ENCODE measurements around the gene NDUFAF5.

The NDUFAF5 gene

GRCh38 chr20:13822459-13822858, 37.6 kb downstream of the NDUFAF5 start:
- DNase-seq (ENCODE audit: low read depth) = no peak

- DNase-seq (ENCODE audit: low read depth) = no peak
Observed at GRCh38 chr20:13824459-13824858, 39.6 kb downstream of the NDUFAF5 start.

GRCh38 chr20:13825465-13825864, 40.6 kb downstream of the NDUFAF5 start:
- DNase-seq (ENCODE audit: low read depth) = no peak

GRCh38 chr20:13831476-13831875, 46.6 kb downstream of the NDUFAF5 start:
- DNase-seq (ENCODE audit: low read depth) = no peak

- no peak for DNase-seq (ENCODE audit: low read depth)
Observed at GRCh38 chr20:13838664-13839063, 53.8 kb downstream of the NDUFAF5 start.

GRCh38 chr20:13839421-13840092, 54.7 kb downstream of the NDUFAF5 start:
- no peak for DNase-seq (ENCODE audit: low read depth)

GRCh38 chr20:13840093-13840465, 55.3 kb downstream of the NDUFAF5 start:
- no peak for DNase-seq (ENCODE audit: low read depth)

- DNase-seq (ENCODE audit: low read depth) = no peak
Observed at GRCh38 chr20:13841206-13841605, 56.4 kb downstream of the NDUFAF5 start.

- no peak for DNase-seq (ENCODE audit: low read depth)
Observed at GRCh38 chr20:13844296-13844695, 59.5 kb downstream of the NDUFAF5 start.

- DNase-seq (ENCODE audit: low read depth) = no peak
Observed at GRCh38 chr20:13851279-13851678, 66.5 kb downstream of the NDUFAF5 start.

- no peak for DNase-seq (ENCODE audit: low read depth)
Observed at GRCh38 chr20:13852306-13852705, 67.5 kb downstream of the NDUFAF5 start.

GRCh38 chr20:13855613-13856012, 70.8 kb downstream of the NDUFAF5 start:
- DNase-seq (ENCODE audit: low read depth) = no peak

GRCh38 chr20:13856354-13856753, 71.5 kb downstream of the NDUFAF5 start:
- DNase-seq (ENCODE audit: low read depth) = no peak

GRCh38 chr20:13857304-13857703, 72.5 kb downstream of the NDUFAF5 start:
- no peak for DNase-seq (ENCODE audit: low read depth)

- DNase-seq (ENCODE audit: low read depth) = no peak
Observed at GRCh38 chr20:13857961-13858360, 73.1 kb downstream of the NDUFAF5 start.

GRCh38 chr20:13858439-13858838, 73.6 kb downstream of the NDUFAF5 start:
- no peak for DNase-seq (ENCODE audit: low read depth)

- DNase-seq (ENCODE audit: low read depth) = no peak
Observed at GRCh38 chr20:13858871-13859270, 74.0 kb downstream of the NDUFAF5 start.

- DNase-seq (ENCODE audit: low read depth) = no peak
Observed at GRCh38 chr20:13862245-13862644, 77.4 kb downstream of the NDUFAF5 start.

GRCh38 chr20:13863244-13863643, 78.4 kb downstream of the NDUFAF5 start:
- no peak for DNase-seq (ENCODE audit: low read depth)

GRCh38 chr20:13865156-13865555, 80.3 kb downstream of the NDUFAF5 start:
- DNase-seq (ENCODE audit: low read depth) = no peak

- DNase-seq (ENCODE audit: low read depth) = no peak
Observed at GRCh38 chr20:13865791-13866351, 81.0 kb downstream of the NDUFAF5 start.

- no peak for DNase-seq (ENCODE audit: low read depth)
Observed at GRCh38 chr20:13868331-13868730, 83.5 kb downstream of the NDUFAF5 start.

GRCh38 chr20:13870170-13870748, 85.4 kb downstream of the NDUFAF5 start:
- no peak for DNase-seq (ENCODE audit: low read depth)
